Activated CD4-positive, alpha-beta T cell treated with anti-CD3 and anti-CD28 coated beads, Interleukin-2, Interleukin-4, amounts not matched to agents 100 ng/mL and 50 ng/mL, durations not matched to agents 16 hours and 8 hours (primary cell): ENCODE data around the gene TSN.
A peak's percentile ranks its signal among the peaks of the same experiment; 100 is the strongest.
"Not testable (repeated sequence)": the region's sequence is repeated elsewhere in the genome, so short reads cannot be mapped to it uniquely, and the experiment has no call there.

Source experiments
- DNase-seq: peaks from one replicate; pipeline ENCODE4 v3.0.0-alpha.2; 2020; ENCODE audit warnings: low spot score

The TSN gene

GRCh38 chr2:121755237-121756111 is at the start of gene TSN:
TSN (plus strand) TSS chr2:121755651; CDS start chr2:121755780, 129 bp downstream.
- DNase-seq = peak; percentile 97

GRCh38 chr2:121705958-121706357 is 49.5 kb upstream of the TSN start:
- no peak for DNase-seq

GRCh38 chr2:121707344-121707919 is 48.0 kb upstream of the TSN start:
- no peak for DNase-seq

- no peak for DNase-seq
Observed at GRCh38 chr2:121707920-121708361, 47.5 kb upstream of the TSN start.

GRCh38 chr2:121709776-121710469 is 45.5 kb upstream of the TSN start:
- no peak for DNase-seq

- no peak for DNase-seq
Observed at GRCh38 chr2:121710470-121711170, 44.8 kb upstream of the TSN start.

- DNase-seq = not testable (repeated sequence)
Observed at GRCh38 chr2:121711481-121711880, 44.0 kb upstream of the TSN start.

- DNase-seq = no peak
Observed at GRCh38 chr2:121716126-121716525, 39.3 kb upstream of the TSN start.

- no peak for DNase-seq
Observed at GRCh38 chr2:121717529-121717928, 37.9 kb upstream of the TSN start.

GRCh38 chr2:121721926-121722325 is 33.5 kb upstream of the TSN start:
- DNase-seq = no peak

GRCh38 chr2:121722479-121722878 is 33.0 kb upstream of the TSN start:
- peak; percentile 70 for DNase-seq

GRCh38 chr2:121723316-121723715 is 32.1 kb upstream of the TSN start:
- no peak for DNase-seq

GRCh38 chr2:121727332-121727731 is 28.1 kb upstream of the TSN start:
- DNase-seq = no peak

- no peak for DNase-seq
Observed at GRCh38 chr2:121727950-121728349, 27.5 kb upstream of the TSN start.

GRCh38 chr2:121731366-121731765 is 24.1 kb upstream of the TSN start:
- no peak for DNase-seq

- DNase-seq = not testable (repeated sequence)
Observed at GRCh38 chr2:121734544-121734943, 20.9 kb upstream of the TSN start.

GRCh38 chr2:121735518-121736074 is 19.9 kb upstream of the TSN start:
- peak; percentile 24 for DNase-seq

- DNase-seq = no peak
Observed at GRCh38 chr2:121736140-121736461, 19.4 kb upstream of the TSN start.

GRCh38 chr2:121736462-121737336 is 18.8 kb upstream of the TSN start, which contains the start of gene NIFK:
NIFK (minus strand) TSS chr2:121736875; CDS start chr2:121736850, 25 bp downstream.
- peak; percentile 100 for DNase-seq

- DNase-seq = no peak
Observed at GRCh38 chr2:121740973-121741372, 14.5 kb upstream of the TSN start.

- DNase-seq = no peak
Observed at GRCh38 chr2:121741450-121741849, 14.0 kb upstream of the TSN start.
